SK-N-SH (cell line): ENCODE measurements around the gene FAM20B. TPM values are rescaled to one million over a fixed set of nuclear protein-coding genes. Genes with fewer than 3 reads are reported as not detected.
A peak's percentile ranks its signal among the peaks of the same experiment; 100 is the strongest.

Source experiments
- CTCF ChIA-PET: fragments of 300-600, 350-600 bp; formaldehyde crosslinking; extraction: SDS; loops from one replicate; lab custom pipeline; 2021; lab: Yijun Ruan, JAX
- POLR2A ChIA-PET: fragments of 350-600 bp; sonication (Branson Sonifier 250); formaldehyde crosslinking; extraction: SDS; loops from one replicate; lab custom pipeline; 2020; ENCODE audit warnings: antibody characterized with exemption, inconsistent platforms; lab: Yijun Ruan, JAX
- DNase-seq: peaks from one replicate; pipeline ENCODE4 v3.0.0; 2012
- H2AFZ ChIP-seq: fragments of 200-600 bp; sonication (generic); 2 replicates; pipeline ENCODE4 v1.8.1; 2016; ENCODE audit warnings: antibody characterized with exemption, mild to moderate bottlenecking, low read depth
- H3F3A ChIP-seq: fragments of 200-600 bp; sonication (generic); replicated peaks from 2 replicates; pipeline ENCODE3; 2016; ENCODE audit warnings: antibody characterized with exemption, mild to moderate bottlenecking; ENCODE audit not compliant: insufficient read depth
- H3K27ac ChIP-seq, 2 experiments: fragments of 200-500 bp in 1 of 2; fragments of 200-600 bp in 1 of 2; sonication (Bioruptor generic) in 1 of 2; sonication (generic), shearing (Covaris generic) in 1 of 2; 2 replicates each; pipeline versions ENCODE4 v1.5.1 to v1.6.1; 2014 to 2016; ENCODE audit warnings: low read depth in 2 of 2, inconsistent platforms in 1 of 2, low read length in 1 of 2, mild to moderate bottlenecking in 1 of 2, mixed read lengths in 1 of 2
- H3K27me3 ChIP-seq: fragments of 200-600 bp; sonication (generic), shearing (Covaris generic); 2 replicates; pipeline ENCODE4 v1.6.1; 2016; ENCODE audit warnings: mixed run types; ENCODE audit not compliant: insufficient read depth
- H3K36me3 ChIP-seq, 2 experiments: fragments of 200-500 bp in 1 of 2; fragments of 200-600 bp in 1 of 2; sonication (Bioruptor generic) in 1 of 2; sonication (generic) in 1 of 2; replicated peaks in 1 of 2; 2 replicates each; pipeline versions ENCODE3 to v1.5.1; 2014 to 2016; ENCODE audit warnings: low read length in 1 of 2, mild to moderate bottlenecking in 1 of 2; ENCODE audit not compliant: insufficient read depth in 2 of 2, control insufficient read depth in 1 of 2
- H3K4me1 ChIP-seq, 2 experiments: fragments of 200-500 bp in 1 of 2; fragments of 200-600 bp in 1 of 2; sonication (Bioruptor generic) in 1 of 2; sonication (generic), shearing (Covaris generic) in 1 of 2; 2 replicates each; pipeline versions ENCODE4 v1.5.1 to v1.6.1; 2014 to 2016; ENCODE audit warnings: low read depth in 1 of 2, low read length in 1 of 2, mixed run types in 1 of 2; ENCODE audit not compliant: insufficient read depth in 2 of 2, control insufficient read depth in 1 of 2
- H3K4me2 ChIP-seq: fragments of 200-600 bp; sonication (generic), shearing (Covaris generic); 2 replicates; pipeline ENCODE4 v1.6.1; 2017; ENCODE audit warnings: mixed run types
- H3K4me3 ChIP-seq, 2 experiments: fragments of 200-500 bp in 1 of 2; fragments of 200-600 bp in 1 of 2; sonication (Bioruptor generic) in 1 of 2; sonication (generic), shearing (Covaris generic) in 1 of 2; 2 replicates each; pipeline versions ENCODE4 v1.5.1 to v1.8.1; 2014 to 2016; ENCODE audit warnings: low read depth in 2 of 2, inconsistent platforms in 1 of 2, low read length in 1 of 2, mild to moderate bottlenecking in 1 of 2, mixed read lengths in 1 of 2, moderate library complexity in 1 of 2
- H3K79me2 ChIP-seq: fragments of 200-600 bp; sonication (generic); 2 replicates; pipeline ENCODE4 v1.8.1; 2017; ENCODE audit warnings: mild to moderate bottlenecking; ENCODE audit not compliant: insufficient read depth
- H3K9ac ChIP-seq: fragments of 200-600 bp; sonication (generic); 2 replicates; pipeline ENCODE4 v1.6.1; 2017; ENCODE audit warnings: mixed run types
- H3K9me2 ChIP-seq: fragments of 200-600 bp; sonication (generic); 2 replicates; pipeline ENCODE4 v1.6.1; 2017; ENCODE audit warnings: mixed run types
- H3K9me3 ChIP-seq: fragments of 200-600 bp; sonication (generic); 2 replicates; pipeline ENCODE4 v1.6.1; 2017; ENCODE audit warnings: mixed run types, mild to moderate bottlenecking, moderate library complexity
- H4K20me1 ChIP-seq: fragments of 200-600 bp; sonication (generic); 2 replicates; pipeline ENCODE4 v1.6.1; 2017; ENCODE audit warnings: mild to moderate bottlenecking, mixed run types; ENCODE audit not compliant: insufficient read depth
- CTCF ChIP-seq: fragments of 200-600 bp; sonication (generic); IDR thresholded peaks from 2 replicates; pipeline ENCODE4 v1.6.1; 2017; ENCODE audit warnings: antibody characterized with exemption, mild to moderate bottlenecking, moderate library complexity
- EZH2phosphoT487 ChIP-seq: fragments of 200-600 bp; sonication (generic); IDR thresholded peaks from 2 replicates; pipeline ENCODE4 v1.6.1; 2017; ENCODE audit warnings: low read depth, mixed run types, mild to moderate bottlenecking, antibody characterized with exemption, moderate library complexity, borderline replicate concordance
- FOSL2 ChIP-seq: IDR thresholded peaks from 2 replicates; pipeline ENCODE4 v1.4.0; 2012; ENCODE audit warnings: low read depth, mild to moderate bottlenecking, moderate library complexity, borderline replicate concordance
- FOXM1 ChIP-seq: IDR thresholded peaks from 2 replicates; pipeline ENCODE4 v1.4.0; 2012; ENCODE audit warnings: low read depth, mild to moderate bottlenecking
- GABPA ChIP-seq: IDR thresholded peaks from 2 replicates; pipeline ENCODE4 v1.4.0; 2012; ENCODE audit warnings: low read depth, mild to moderate bottlenecking
- MEF2A ChIP-seq: IDR thresholded peaks from 2 replicates; pipeline ENCODE4 v1.4.0; 2012; ENCODE audit warnings: low read depth, borderline replicate concordance
- PBX3 ChIP-seq: IDR thresholded peaks from 2 replicates; pipeline ENCODE4; 2012
- RAD21 ChIP-seq: IDR thresholded peaks from 2 replicates; pipeline ENCODE4 v1.6.1; 2012; ENCODE audit warnings: mild to moderate bottlenecking, low read length
- RCOR1 ChIP-seq: fragments of 150-350 bp; IDR thresholded peaks from 2 replicates; pipeline ENCODE4 v1.6.1; 2017; ENCODE audit warnings: antibody characterized with exemption, low read length
- TAF1 ChIP-seq: IDR thresholded peaks from 2 replicates; pipeline ENCODE4 v1.6.1; 2012; ENCODE audit warnings: low read depth, mild to moderate bottlenecking, low read length, moderate library complexity, borderline replicate concordance
- USF2 ChIP-seq: fragments of 150-350 bp; IDR thresholded peaks from 2 replicates; pipeline ENCODE4 v1.6.1; 2017; ENCODE audit warnings: antibody characterized with exemption, low read length, low read depth, borderline replicate concordance
- YY1 ChIP-seq: IDR thresholded peaks from 2 replicates; pipeline ENCODE4 v1.4.0; 2012; ENCODE audit warnings: low read depth, mild to moderate bottlenecking
- WGBS: methylation state at CpG from one replicate; pipeline ENCODE4 v1.1.6; 2017; ENCODE audit warnings: low lambda C conversion rate; 5-methylcytosine and 5-hydroxymethylcytosine counted together
- polyA plus RNA-seq, 3 experiments: library from polyadenylated mRNA; depleted of rRNA; stranded (reverse); fragments of >200 nt; gene quantifications; 2 replicates each; pipeline ENCODE4 v1.2.3, GENCODE V29; 2012

Gene FAM20B
- polyA plus RNA-seq, 1 of the 3 experiments (the other 2 are of a cell fraction): 14.9 TPM

GRCh38 chr1:179047636-179047997 is 21.9 kb downstream of the FAM20B start (continued):
- TF ChIP-seq TAF1 (no peak), YY1 (no peak), FOXM1 (no peak), CTCF (no peak), RAD21 (no peak), EZH2phosphoT487 (no peak)

GRCh38 chr1:179048339-179049124 is 22.8 kb downstream of the FAM20B start:
- H3K9ac ChIP-seq: no peak overlapping the region
- no peaks in the 10 kb centered on the region for H3K27me3 ChIP-seq
- 0 out of 2 replicates have a peak, but pooled peaks cover 4% of the 10 kb centered on the region for H4K20me1 ChIP-seq
- H3K9me2 ChIP-seq: no peaks in the 10 kb centered on the region
- TF ChIP-seq RCOR1: no peak
- TF ChIP-seq MEF2A: no peak
- no peak for TF ChIP-seq FOSL2
- TF ChIP-seq PBX3: no peak
- no peak for TF ChIP-seq FOXM1
- no peak for TF ChIP-seq GABPA
- TF ChIP-seq USF2: no peak
- TF ChIP-seq CTCF: no peak
- CTCF ChIA-PET: interaction anchor here (0.9 kb wide), 1 partner anchor 10 kb away, joined by 3 read pairs; no protein-coding TSS in a partner anchor
- DNase-seq: no peak
- no peaks in the 10 kb centered on the region for H3F3A ChIP-seq
- no peak overlapping the region for H3K4me2 ChIP-seq
- H3K27ac ChIP-seq: peak overlapping the region in 1 of 2 experiments; percentile 66; a peak in 1 of 4 replicates
- peaks cover 10% of the 10 kb centered on the region; the same call in 1 of the 2 replicates for H3K79me2 ChIP-seq
- peaks cover 0 to 9% of the 10 kb centered on the region in 2 experiments for H3K36me3 ChIP-seq
- peaks cover 11 to 14% of the 10 kb centered on the region in 2 experiments; a peak in 3 of 4 replicates for H3K4me1 ChIP-seq
- POLR2A ChIA-PET: no interaction called here
- WGBS: 100% methylated on average over 1 of the region's 1 CpG
- H2AFZ ChIP-seq: no peak overlapping the region
- no peak overlapping the region for H3K4me3 ChIP-seq
- H3K9me3 ChIP-seq: no peaks in the 10 kb centered on the region
